CD4-positive, alpha-beta T cell treated with Interleukin-4 for 1 hour (primary cell): Measurements from ENCODE around the gene BPNT1.
A peak's percentile ranks its signal among the peaks of the same experiment; 100 is the strongest.

Experiments used
- DNase-seq, 2 donors: peaks; one replicate each; pipeline ENCODE4 v3.0.0-alpha.2; 2020 to 2022

The BPNT1 gene

GRCh38 chr1:220076861-220077762, 12.5 kb downstream of the BPNT1 start:
- no peak for DNase-seq

DNA sequence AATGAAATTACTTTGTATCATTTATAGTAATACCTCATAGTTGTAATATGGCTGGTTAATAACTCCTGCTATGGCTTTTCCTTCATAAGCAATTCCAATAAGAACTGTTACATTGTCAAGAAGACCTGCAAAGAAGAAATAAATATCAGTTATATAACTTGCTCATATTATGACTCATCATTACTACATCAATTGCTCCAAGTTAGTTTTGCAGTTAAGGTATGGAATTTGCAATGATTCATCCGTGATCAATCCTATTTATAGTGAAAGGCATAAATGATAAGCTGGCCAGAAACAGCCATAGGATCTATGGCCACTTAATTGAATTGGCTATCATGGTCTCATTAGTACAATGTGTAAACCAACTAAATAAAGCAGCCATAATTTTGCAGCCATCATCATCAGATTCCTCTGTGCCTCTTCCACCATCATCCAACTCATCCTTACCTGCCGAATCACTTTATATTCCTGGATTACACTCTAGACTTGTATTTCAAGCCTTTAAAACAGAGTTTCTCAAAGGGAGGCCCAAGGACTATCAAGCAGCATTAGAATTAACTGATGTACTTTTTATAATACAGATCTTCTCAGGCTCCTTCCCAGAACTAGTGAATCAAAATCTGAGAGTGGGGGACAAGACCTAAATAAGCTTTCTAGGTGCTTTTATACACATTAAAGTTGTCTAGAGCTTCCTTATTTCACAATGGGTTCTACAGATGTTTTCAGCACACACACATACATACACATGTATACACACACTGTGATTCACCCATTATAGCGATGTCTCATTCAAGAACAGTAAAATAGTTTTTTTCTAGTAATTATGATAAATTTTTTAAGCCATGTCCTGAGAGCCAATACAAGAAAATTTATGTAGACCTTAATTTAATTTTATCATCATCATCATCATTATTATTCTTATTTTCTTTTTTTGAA, 22.1 kb downstream of the BPNT1 start:
- no peak for DNase-seq

- DNase-seq = no peak
These were observed 27.0 kb downstream of the BPNT1 start for GRCh38 chr1:220062629-220063028.

GRCh38 chr1:220060876-220061275, 28.7 kb downstream of the BPNT1 start:
- no peak for DNase-seq

DNA sequence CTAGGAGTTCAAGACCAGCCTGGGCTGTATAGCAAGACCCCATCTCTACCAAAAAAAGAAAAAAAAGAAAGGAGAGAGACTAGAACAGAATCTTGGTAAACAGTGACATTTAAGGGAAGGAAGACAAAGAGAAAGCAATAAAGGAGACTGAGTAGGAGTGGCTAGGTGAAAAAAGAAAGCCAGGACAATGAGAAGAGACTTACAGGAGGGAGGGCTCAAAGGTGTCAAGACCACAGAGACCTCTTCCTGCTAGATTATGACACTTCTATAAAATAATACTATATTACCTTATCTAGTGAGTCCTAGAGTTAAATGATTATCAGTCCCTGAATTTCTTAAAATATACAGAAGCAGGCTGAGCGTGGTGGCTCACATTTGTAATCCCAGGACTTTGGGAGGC, 33.2 kb downstream of the BPNT1 start:
- DNase-seq = peak in 1 of 2 donors; percentile 44

GRCh38 chr1:220046052-220046930, 43.3 kb downstream of the BPNT1 start, which contains the start of gene EPRS1:
EPRS1 (minus strand) TSS chr1:220046505; CDS start chr1:220046388, 117 bp downstream.
- peak; percentile 96 for DNase-seq

DNA sequence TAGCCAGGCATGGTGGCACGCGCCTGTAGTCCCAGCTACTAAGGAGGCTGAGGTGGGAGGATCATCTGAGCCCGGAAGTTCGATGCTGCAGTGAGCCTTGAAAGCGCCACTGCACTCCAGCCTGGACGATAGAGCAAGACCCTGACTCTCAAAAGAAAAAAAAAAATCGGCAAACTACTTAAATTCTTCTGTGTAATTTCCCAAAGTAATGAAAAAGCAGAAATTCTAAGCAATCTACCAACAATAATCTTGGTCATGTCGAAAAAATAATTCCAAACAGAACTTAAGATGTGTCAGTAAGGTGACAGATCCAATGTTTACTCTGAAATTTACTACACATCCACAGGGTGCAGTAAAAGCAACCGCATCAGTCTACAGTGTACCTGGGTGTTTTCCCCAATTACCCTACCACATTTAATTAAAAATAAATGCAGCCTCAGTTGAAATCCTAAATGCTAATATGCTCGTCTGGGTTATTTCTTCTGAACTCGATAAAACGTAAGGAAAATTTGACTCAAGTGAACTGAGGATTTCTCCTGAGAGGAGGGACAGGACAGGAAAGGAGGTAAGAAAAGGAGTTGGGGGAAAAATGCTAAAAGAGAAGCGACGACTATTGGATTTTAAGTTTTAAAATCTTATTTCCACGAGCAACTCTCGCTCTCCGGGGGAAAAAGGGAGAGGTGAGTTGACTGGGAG, 44.1 kb downstream of the BPNT1 start:
- DNase-seq = peak in 1 of 2 donors; percentile 38

GRCh38 chr1:220044678-220045355, 44.8 kb downstream of the BPNT1 start:
- DNase-seq = peak in 1 of 2 donors; percentile 11

GRCh38 chr1:220043646-220044045, 45.9 kb downstream of the BPNT1 start:
- DNase-seq = no peak

DNA sequence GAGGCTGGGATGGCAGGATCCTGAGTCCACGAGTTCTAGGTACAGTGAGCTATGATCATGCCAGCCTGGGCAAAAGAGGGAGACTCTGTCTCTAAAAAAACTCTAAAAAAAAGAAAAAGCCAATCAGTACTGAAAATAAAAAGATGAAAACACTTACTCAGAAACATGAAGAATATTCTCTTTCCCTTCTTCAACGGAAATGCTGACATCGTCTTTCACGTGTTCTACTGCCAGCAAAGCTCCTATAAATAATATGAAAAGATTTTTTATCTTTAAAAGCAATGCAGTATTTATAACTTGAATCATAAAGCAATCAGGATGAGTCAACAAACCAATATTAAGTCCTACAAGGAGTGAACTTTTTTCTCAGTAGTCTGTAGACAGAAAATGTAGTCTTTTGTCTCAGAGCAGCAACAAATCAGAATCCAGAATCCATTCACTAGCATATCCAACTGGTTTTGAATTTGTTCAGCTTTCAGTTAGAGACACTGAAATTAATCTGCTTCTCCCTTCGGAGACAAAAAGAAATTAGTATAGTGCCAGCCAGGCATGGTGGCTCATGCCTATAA, 49.5 kb downstream of the BPNT1 start:
- DNase-seq = no peak

DNA sequence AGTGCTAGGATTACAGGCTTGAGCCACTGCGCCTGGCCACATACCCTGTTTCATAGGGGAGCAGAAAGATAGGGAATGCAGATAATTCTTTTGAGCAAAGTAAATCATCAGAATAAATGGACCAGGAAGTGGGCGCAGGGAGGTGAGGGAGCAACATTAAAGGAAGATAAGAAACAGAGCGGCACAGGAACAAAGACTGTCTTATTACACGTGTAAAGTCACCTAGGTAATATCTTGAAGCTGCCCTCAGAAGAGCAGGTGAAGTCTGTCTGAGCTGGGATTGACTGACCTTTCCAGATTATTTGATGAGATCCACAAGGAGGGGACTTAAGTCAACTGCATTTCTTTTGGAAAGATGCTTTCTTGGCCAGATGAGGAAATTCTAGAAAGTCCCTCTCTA, 50.9 kb downstream of the BPNT1 start:
- no peak for DNase-seq

- peak in 1 of 2 donors; percentile 20 for DNase-seq
These were observed 51.8 kb downstream of the BPNT1 start for GRCh38 chr1:220037810-220038209.

- no peak for DNase-seq
These were observed 56.7 kb downstream of the BPNT1 start for GRCh38 chr1:220032911-220033310.

GRCh38 chr1:220031287-220031686, 58.3 kb downstream of the BPNT1 start:
- no peak for DNase-seq

DNA sequence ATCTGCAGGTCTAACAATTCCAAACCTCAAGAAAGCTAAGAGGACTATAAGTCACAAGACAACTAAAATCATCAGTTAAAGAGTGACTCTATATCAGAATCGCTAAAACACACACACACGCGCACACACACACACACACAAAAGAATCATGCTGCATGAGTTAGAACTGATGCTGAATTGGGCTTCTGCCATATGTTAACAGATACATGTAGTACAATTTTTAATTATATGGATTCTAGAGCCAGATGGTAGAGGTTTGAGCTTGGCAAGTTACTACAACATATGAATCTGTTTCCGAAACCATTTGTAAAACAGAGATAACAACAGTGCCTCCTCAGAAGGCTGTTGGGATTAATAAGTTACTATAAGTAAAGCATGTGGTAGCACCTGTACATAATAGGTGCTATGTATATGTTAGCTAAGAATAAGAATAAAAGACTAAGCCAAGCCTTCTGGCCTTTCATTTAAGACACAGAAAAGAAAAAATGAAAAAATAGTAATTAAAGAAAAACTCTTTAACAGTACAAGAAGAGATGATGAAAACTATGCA, 61.2 kb downstream of the BPNT1 start:
- no peak for DNase-seq

DNA sequence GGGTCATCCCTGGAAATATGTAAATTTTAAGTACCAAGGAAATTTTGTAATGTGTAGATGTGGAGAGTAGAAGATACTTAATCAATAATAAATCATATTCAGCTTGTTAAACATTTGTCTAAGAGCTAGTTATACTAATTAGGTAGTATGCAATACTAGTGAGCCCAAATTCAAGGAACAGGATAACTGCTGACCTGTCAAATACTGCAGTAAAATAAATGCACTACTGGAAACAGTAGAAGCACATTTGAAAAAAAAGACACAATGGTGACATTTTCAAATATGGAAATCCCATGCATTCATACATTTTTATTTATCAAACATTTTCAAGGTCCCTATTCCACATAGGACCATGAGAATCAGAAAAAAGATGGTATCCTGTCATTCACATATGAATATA, 70.5 kb downstream of the BPNT1 start:
- no peak for DNase-seq

DNA sequence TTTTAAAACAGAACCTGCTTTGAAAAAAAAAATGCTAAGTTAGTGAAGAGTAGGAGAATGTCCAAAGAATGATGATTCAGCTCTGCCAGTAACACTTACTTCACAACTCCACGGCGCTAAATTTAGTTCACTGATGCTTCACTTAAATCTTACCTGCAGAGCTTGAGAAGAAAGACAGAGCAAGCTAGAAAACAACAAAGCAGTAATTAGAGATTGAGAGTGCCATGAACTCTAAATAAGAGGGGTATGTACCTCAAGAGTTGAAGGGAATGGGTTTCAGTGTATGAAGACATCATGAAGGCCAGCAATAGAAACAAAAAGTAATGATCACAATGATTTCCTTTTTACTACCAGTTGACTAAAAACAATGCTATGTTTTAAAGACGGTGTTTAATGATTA, 76.1 kb downstream of the BPNT1 start:
- DNase-seq = no peak

DNA sequence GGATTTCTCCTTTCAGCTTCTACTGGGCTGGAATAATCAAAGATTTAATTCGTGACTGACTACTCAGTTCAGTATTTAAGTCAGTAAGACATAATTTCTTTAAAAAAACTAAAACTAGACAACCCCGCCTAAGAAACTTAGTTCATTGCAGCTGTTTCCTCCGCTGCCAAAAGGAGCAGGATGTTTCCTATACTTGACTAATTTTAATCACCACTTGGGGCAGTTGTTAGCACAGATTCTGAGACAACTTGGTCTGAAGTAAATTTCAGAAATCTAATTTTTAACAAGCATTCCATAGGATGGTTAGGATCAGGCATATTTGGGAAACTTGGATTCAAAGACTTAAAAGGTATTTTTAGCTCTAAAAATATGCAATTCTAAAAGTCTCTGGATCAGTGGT, 77.3 kb downstream of the BPNT1 start:
- no peak for DNase-seq

DNA sequence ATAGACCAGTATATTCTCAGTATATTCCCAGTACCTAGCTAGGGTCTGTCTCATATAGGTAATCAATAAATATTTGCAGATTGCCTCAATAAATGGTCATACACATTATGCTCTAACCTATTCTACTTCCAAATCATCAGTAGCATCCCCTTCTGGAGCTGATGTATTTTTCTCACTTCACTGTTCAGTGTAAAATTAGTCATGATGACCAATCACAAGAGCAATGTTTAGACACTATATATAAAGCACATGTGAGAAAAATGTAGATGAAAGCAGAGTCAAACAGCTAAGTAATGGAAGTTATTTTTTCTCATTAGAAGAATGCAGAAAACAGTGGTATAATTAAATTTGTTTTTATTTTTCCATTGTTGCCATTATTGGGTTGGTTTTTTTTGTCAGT, 78.0 kb downstream of the BPNT1 start:
- no peak for DNase-seq
